NCI-H1048 (cell line): ENCODE data around the gene ZNF132.

Experiments
- DNase-seq: peaks from one replicate; lab custom pipeline; 2025; lab: John Stamatoyannopoulos, UW

Gene ZNF132

GRCh38 chr19:58386576-58387337 is 53.2 kb downstream of the ZNF132 start, which contains the start of gene RPS5:
Gene RPS5, plus strand, starts transcription at chr19:58387269. Its CDS starts 869 bp downstream, at chr19:58388138.
- peak; percentile 98 for DNase-seq

GRCh38 chr19:58385891-58386575 is 53.9 kb downstream of the ZNF132 start:
- no peak for DNase-seq

GRCh38 chr19:58385313-58385890 is 54.6 kb downstream of the ZNF132 start:
- DNase-seq, result no peak

- DNase-seq, result no peak
Observed at GRCh38 chr19:58382997-58383603, 56.9 kb downstream of the ZNF132 start.
